ENCODE measurements around the gene POLK. TPM values are rescaled to one million over a fixed set of nuclear protein-coding genes. Genes with fewer than 3 reads are reported as not detected.
"Not testable (repeated sequence)": the region's sequence is repeated elsewhere in the genome, so short reads cannot be mapped to it uniquely, and the experiment has no call there.

POLK gene
- total RNA-seq, 4 donors from 2014 or later = 11.8 to 43.8 (median 27.2) TPM

DNA sequence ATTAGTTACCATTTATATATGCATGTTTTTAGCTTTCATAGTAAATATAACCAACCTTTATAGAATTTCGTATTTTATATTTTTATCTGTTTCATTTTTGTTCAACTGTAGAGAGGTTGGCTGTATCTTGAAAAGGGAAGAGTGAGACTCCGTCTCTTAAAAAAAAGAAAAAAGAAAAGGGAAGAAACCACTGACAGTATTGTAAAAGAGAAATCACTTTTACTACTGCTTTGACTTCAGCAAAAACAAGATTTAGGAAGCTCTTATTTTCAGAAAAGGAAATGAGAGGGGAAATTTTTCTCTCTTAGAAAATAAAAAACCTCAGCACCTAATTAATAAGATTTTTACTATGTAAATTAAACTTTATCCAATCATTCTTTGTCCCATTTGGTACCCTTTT lies 14.4 kb downstream of the POLK start:
- Histone ChIP-seq H3K27me3 (no peaks in the 10 kb centered on the region), H3K9me3 (no peaks in the 10 kb centered on the region), H3K4me3 (no peak overlapping the region), H3K27ac (no peak overlapping the region), H3K4me1 (peaks cover 11% of the 10 kb centered on the region), H3K36me3 (no peaks in the 10 kb centered on the region)
- TF ChIP-seq POLR2AphosphoS5 (IDR thresholded peaks at IDR 0.05) (no peak), POLR2A (IDR thresholded peaks at IDR 0.05) (no peak), CTCF (IDR thresholded peaks at IDR 0.05) (no peak), EP300 (IDR thresholded peaks at IDR 0.05) (no peak)
- WGBS = 85% methylated on average over 2 of the region's 2 CpGs
- no peak for DNase-seq (ENCODE audit: low spot score in 2 of 2)

DNA sequence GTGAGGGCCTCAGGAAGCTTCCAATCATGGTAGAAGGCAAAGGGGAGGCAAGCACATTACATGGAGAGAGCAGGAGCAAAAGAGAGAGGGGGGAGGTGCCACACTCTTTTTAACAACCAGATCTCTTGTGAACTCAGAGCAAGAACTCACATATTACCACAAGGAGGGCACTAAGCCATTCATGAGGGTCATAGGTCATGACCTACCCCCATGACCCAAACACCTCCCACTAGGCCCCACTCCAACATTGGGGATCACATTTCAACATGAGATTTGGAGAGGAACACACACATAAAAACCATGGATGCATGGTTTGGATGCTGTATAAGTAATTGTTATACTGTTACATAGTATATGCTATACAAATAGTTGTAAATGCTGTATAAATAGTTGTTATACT lies 17.5 kb downstream of the POLK start:
- H3K27me3 ChIP-seq = no peaks in the 10 kb centered on the region
- TF ChIP-seq POLR2A (IDR thresholded peaks at IDR 0.05) = no peak
- no peak for TF ChIP-seq EP300 (IDR thresholded peaks at IDR 0.05)
- no peak for TF ChIP-seq POLR2AphosphoS5 (IDR thresholded peaks at IDR 0.05)
- no peak for TF ChIP-seq CTCF (IDR thresholded peaks at IDR 0.05)
- peaks cover 3% of the 10 kb centered on the region for H3K9me3 ChIP-seq
- no peaks in the 10 kb centered on the region for H3K36me3 ChIP-seq
- H3K27ac ChIP-seq = no peak overlapping the region
- peaks cover 7% of the 10 kb centered on the region for H3K4me1 ChIP-seq
- H3K4me3 ChIP-seq = no peak overlapping the region
- DNase-seq (ENCODE audit: low spot score in 2 of 2) = no peak

GRCh38 chr5:75532190-75532589 lies 20.5 kb downstream of the POLK start:
- H3K27ac ChIP-seq = no peak overlapping the region
- no peak for DNase-seq (ENCODE audit: low spot score in 2 of 2)
- H3K9me3 ChIP-seq = peaks cover 12% of the 10 kb centered on the region
- H3K27me3 ChIP-seq = no peaks in the 10 kb centered on the region
- 98% methylated on average over 2 of the region's 2 CpGs for WGBS
- H3K36me3 ChIP-seq = no peaks in the 10 kb centered on the region
- TF ChIP-seq CTCF (IDR thresholded peaks at IDR 0.05) (no peak), POLR2AphosphoS5 (IDR thresholded peaks at IDR 0.05) (no peak), EP300 (IDR thresholded peaks at IDR 0.05) (no peak), POLR2A (IDR thresholded peaks at IDR 0.05) (no peak)
- H3K4me3 ChIP-seq = no peak overlapping the region
- peaks cover 9% of the 10 kb centered on the region for H3K4me1 ChIP-seq

- H3K27me3 ChIP-seq; H3K4me1 ChIP-seq; H3K36me3 ChIP-seq; H3K4me3 ChIP-seq; H3K27ac ChIP-seq; DNase-seq (ENCODE audit: low spot score in 2 of 2): not testable (repeated sequence)
- H3K9me3 ChIP-seq = peaks cover 12% of the 10 kb centered on the region
- WGBS = 100% methylated on average over 1 of the region's 1 CpG
These were observed 22.0 kb downstream of the POLK start for GRCh38 chr5:75533716-75534115.

GRCh38 chr5:75534734-75535133 lies 23.0 kb downstream of the POLK start:
- H3K27me3 ChIP-seq = no peaks in the 10 kb centered on the region
- H3K4me1 ChIP-seq = peaks cover 10% of the 10 kb centered on the region
- 97% methylated on average over 2 of the region's 2 CpGs for WGBS
- TF ChIP-seq POLR2A (IDR thresholded peaks at IDR 0.05) (no peak), POLR2AphosphoS5 (IDR thresholded peaks at IDR 0.05) (no peak), EP300 (IDR thresholded peaks at IDR 0.05) (no peak), CTCF (IDR thresholded peaks at IDR 0.05) (no peak)
- H3K9me3 ChIP-seq = peaks cover 12% of the 10 kb centered on the region
- H3K4me3 ChIP-seq = no peak overlapping the region
- no peaks in the 10 kb centered on the region for H3K36me3 ChIP-seq
- no peak overlapping the region for H3K27ac ChIP-seq
- no peak for DNase-seq (ENCODE audit: low spot score in 2 of 2)

DNA sequence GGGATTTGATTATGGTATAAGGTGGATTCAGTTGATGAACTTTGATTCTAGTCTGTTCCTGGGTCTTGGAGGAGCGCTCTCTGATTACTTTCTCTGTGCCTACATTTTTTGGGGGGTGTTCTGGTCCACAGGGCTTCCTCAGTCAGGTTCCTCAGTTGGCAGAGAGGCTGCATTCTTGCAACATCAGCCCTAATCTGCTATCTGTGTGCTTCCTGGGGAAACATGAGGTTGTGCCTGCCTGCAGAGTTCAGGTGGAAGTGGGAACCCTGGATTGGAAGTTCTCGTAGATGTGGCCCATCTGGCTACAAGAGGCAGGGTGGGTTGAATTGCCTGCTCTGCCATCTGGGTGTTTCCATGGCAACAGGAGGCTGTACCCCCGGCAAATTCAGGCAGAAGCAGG lies 24.5 kb downstream of the POLK start:
- DNase-seq (ENCODE audit: low spot score in 2 of 2) = no peak
- Histone ChIP-seq H3K27ac (no peak overlapping the region), H3K4me1 (peaks cover 10% of the 10 kb centered on the region), H3K4me3 (no peak overlapping the region), H3K36me3 (peaks cover 3% of the 10 kb centered on the region), H3K27me3 (no peaks in the 10 kb centered on the region), H3K9me3 (peaks cover 12% of the 10 kb centered on the region)
- TF ChIP-seq EP300 (IDR thresholded peaks at IDR 0.05) (no peak), POLR2A (IDR thresholded peaks at IDR 0.05) (no peak), POLR2AphosphoS5 (IDR thresholded peaks at IDR 0.05) (no peak), CTCF (IDR thresholded peaks at IDR 0.05) (no peak)
- 66% methylated on average over 3 of the region's 3 CpGs for WGBS

Measured in suprapubic skin (tissue), 4 donors.